Stimulated activated CD4-positive, alpha-beta T cell treated with anti-CD3 and anti-CD28 coated beads, TNF-alpha, amount 100 ng/mL, for 4 hours (primary cell): ENCODE measurements around the gene JAKMIP1.
"Not testable (repeated sequence)": the region's sequence is repeated elsewhere in the genome, so short reads cannot be mapped to it uniquely, and the experiment has no call there.

Experiments
- DNase-seq, 3 experiments: peaks; one replicate each; pipeline ENCODE4 v3.0.0-alpha.2; 2020; ENCODE audit warnings: low read depth in 3 of 3

JAKMIP1 gene

DNA sequence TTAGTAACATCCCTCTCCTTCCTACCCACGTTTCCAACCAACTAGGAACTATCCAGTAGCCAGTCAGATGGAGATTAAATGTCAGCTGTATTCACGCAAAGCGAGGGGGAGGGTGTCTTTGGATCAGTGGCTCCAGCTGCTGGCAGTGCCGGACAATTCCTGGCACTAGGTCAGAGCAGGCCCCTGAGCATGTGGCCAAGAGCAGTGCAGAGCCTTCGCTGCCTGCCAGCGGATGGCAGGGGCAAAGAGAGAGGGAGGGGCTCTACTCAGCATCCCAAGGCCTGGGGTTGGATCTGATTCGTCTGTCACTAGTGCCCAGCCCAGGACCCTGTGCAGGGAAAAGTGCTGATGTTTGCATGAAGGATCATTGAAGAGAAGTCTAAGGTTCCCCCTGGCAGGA lies 28.7 kb upstream of the JAKMIP1 start:
- DNase-seq = no peak

DNA sequence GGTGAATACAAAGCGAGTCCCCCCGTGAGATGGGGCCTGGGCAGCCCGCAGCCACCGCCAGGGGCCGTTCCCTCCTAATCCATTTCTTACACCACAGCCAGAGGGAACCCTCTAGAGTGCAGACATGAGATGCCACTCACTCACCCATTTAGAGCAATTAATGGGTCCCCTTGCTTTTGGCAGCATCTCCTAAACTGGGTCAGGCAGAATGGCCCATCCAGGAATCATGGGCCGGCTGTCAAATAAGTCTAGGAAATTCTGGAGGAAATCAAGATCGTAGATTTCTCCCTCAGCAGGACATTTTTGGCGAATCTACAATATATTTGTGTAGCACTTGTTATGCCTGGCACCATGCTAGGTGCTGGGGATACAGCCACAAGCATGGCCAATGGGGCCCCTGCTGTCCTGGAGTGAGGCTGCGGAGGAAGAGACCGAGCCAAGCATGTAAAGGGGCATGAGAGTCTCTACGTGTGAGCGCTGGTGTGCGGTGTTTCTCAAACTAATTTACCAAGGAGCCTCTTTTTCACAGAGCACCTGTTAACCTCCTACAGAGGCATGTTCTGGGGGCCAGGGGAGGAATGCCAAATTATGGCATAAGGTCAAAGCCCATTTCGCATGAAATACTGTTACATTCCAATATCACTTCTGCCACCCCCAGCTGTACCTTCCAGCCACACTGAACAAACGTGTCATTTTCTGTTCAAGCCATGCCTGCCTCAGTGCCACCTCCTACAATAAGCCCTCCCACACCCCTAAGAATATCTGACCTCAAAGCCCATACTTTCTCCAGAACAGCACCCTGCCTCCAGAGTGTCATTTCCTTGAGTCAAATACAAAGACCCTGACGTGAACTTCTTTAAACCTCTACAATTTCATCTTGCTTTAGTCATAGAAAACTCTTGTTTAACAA lies 28.1 kb upstream of the JAKMIP1 start:
- DNase-seq = no peak

DNA sequence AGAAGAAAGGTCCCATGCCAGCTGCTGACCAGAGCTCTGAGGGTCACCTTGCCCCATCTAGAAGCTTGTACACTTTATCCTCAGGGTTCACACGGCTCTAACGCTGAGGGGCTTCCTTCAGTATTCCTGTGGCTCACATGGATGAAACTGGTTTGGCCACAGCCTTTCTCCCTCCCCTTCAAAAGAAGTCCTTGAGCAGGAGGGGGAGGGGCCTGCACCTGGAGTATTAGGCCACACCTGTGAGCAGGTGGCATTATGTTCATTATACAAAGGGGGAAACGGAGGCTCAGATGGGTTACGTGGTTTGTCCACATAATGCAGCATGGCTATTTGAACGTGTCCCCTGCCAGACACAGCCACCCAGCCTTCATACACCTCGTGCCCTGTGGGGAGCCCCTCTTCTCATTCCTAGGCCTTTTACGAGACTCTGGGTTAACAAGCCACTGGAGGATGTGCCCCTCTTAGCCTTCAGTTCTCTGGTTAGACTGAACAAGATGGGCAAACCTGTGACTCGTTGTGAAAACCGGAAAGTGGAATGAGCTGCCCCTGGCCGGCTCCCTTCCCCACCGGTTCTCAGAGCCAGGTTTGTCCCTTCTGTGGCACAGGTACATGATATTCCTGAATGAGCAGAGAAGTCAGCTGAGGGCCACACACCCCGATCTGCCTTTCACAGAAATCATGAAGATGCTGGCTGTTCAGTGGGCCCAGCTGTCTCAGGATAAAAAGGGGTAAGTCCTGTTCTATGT lies 27.2 kb upstream of the JAKMIP1 start:
- no peak for DNase-seq

DNA sequence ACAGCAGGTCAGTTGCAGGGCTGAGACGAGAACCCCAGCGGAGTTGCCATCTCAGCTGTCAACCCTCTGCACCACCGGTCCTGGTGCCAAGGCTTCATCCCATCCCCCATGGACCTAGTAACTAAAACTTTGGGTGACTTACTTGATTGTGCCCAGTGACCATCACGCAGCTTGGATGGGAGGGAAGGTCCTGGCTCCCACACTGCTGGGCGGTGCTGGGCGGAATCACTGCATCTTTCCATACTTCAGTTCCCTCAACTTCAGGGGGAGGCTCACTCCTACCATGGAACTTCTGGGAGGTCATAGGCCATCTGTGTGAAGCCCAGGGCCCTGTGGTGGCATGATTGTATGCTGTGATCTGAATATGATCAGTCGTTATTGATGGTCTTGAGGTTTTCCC lies 26.2 kb upstream of the JAKMIP1 start:
- DNase-seq = no peak

DNA sequence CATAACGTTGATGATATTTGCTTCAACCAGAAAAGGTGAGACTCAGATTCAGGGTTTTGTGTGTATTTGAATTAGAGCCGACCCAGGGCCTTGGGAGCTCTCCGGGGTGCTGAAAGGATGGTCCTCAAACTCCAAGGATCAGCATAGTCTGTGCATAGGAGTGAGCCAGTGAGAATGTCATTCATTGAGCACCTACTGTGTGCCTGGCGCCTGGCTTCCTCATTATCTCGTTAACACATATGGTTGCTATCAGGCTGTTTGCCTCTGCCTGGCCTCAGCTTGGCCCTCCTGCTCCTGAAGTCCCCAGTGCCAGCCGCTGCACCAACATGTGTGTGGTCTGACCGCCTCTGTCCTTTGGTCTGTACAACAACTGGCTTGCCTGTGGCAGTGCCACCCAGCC lies 25.1 kb upstream of the JAKMIP1 start:
- DNase-seq = no peak

DNA sequence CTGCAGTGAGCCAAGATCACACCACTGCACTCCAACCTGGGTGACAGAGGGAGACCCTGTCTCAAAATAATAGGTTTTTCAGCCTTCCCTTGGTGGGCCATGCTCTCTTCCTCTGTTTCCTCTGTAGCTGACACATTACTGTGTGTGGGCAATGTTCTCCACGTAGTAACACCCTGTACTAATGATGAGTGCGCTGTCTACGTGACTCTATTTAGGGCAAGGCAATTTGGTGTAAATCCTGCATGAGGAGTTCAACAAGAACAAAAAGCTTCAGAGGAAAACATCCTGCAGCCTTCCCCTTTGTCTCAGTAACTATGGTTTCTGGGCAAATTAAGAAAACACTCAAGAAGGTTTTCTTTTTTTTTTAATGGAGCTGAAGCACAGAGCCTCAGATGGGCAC lies 24.4 kb upstream of the JAKMIP1 start:
- no peak for DNase-seq

DNA sequence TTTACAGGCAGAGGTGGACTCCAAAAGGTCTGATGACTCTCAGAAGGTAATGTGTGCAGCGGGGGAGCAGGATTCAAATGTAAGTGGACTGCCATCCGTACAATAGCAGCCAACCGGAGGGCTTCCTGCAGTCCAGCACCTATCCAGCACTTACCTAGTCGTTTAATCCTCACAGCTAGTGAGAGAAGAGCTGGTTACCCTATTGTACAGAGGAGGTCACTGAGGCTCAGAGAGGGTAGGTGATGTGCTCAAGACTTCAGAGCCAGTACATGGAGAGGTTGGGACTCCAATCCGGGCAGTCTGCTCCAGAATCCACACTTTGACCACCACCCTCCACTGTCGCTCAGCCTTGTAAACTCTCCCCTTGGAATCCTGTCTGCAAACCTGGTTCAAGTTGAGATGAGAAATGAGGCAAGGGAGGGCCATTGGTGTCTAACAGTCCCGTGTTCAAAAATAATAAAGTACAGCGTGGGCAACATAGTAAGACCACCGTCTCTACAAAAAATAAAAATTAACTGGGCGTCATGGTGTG lies 22.5 kb upstream of the JAKMIP1 start:
- no peak for DNase-seq

DNA sequence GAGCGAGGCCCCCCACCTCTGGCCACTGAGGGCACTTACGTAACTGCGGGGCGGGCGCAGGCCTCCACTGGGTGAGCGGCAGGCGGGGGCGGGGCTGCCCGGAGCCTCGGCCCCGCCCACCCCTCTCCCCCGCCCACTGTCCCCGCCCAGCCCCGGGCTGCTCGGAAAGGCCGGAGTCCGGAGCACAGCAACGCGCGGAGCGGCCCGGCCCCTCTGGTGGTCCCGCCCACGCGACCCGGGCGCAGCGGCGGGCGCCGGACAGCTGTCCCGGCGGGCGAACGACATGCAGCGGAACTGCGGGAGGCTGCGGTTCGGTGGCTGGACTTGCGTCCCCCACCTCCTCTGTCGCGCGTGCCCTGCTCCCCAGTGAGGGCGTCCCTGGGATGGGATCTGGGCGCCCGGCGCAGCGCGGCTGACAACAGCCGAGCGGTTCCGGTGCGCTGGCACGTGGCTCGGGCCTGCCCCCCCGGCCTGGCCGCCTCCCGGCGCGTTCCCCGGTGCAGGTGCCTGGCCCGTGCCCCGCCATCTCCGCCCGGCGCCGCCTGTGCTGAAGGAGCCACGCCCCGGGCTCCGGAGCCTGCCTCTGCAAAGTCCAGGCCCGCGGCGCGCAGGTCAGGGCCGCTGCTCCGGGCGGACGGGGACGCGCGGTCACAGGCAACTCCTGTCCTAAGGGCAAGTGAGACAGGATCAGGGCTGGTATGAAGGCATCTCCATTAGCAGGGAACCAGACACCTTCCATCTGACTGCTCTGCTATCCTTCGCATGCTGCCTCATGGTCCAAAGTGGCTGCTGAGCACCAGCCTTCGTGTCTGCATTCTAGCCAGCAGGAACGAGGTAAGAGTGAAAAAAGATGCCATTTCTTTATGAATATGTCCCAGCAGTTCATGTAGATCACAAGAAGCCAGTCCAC lies 21.8 kb upstream of the JAKMIP1 start:
- no peak for DNase-seq

DNA sequence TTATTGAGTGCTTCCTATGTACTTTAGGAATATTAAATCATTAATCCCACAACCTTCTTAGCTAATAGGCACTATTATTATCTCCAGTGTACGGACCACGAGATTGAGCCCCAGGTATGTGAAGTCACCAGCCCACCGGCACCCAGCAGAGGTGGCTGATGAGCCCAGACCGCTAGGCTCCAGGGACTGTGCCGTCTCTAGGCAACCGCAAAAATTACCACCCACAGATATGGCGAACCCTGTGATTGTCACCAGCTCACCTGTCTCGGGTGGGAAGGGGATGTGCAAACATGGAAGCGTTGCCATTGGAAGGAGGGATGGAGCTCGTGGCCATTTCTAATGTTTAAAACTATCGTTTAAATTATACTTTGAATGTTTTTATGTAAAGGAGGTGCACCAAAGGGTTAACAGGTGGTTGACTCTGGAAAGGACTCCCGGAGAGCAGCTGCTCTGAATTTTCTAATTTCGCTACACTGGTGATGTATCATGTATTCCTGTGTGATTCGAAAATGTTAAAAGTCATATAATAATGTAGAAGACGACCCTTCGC lies 21.0 kb upstream of the JAKMIP1 start:
- no peak for DNase-seq

DNA sequence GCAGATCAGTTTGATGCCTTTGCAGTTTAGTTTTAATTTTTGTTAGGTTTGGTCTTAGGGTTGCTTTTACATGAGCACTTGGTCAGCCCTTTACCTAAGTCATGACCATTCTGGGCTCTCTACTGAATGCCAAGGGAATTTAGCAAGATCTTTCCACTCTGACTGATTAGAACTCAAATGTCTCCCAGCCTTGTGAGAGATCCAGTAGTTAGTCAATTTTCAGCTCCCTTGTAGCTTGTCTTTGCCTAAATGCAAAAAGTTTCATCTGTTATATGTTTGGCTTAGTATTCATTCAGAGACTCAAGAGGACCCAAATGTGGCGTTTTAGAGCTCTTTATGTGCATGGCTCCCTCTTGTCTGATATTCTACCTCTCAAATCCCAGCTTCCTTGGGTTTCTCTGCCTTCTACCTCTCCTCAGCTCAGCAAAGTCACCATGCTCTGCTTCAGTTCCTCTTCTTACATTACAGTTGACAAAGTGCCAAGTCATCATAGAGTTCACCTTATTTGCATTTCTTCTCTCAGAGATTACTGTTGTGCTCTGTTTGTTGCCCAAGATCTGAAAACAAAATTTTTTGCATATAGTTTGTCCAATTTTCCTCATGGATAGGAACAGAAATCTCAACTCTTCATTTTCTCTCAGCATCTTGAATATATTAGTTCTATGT lies 17.5 kb upstream of the JAKMIP1 start:
- no peak for DNase-seq

DNA sequence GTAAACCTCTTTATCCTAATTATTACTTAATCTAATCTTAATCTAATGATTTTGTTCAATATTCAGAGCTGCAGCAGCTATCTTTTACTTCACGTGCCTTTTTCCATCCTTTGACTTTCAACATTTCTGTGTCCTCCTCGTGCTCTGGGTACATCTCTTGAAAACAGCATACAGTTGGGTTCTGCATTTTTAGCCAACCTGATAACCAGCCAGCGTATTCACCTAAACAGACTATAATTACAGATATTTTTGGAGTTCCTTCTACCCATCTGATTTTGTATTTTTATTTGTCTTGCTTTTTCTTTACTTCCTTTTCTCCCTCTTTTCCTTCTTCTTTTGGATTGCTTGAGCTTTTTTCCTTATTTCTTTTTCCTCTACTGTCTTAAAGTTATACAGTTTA lies 16.2 kb upstream of the JAKMIP1 start:
- DNase-seq = no peak

DNA sequence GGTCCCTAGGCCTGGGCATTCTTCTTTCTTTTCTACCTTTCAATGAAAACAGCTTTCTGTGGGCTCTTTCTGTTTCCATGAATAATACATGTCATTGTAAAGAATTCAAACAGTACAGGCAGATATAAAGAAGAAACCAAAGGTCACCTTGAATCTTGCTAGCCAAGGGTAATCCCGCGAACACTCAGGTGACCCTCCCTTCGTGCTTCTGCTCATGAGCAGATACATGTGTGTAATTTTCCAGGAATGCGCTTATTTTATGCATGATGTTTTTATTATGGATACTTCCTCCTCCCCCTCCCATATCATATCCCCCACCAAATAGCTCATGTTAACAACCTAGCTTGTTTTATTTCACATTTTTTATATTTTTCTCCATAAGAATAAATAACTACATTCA lies 9.6 kb upstream of the JAKMIP1 start:
- DNase-seq = no peak

DNA sequence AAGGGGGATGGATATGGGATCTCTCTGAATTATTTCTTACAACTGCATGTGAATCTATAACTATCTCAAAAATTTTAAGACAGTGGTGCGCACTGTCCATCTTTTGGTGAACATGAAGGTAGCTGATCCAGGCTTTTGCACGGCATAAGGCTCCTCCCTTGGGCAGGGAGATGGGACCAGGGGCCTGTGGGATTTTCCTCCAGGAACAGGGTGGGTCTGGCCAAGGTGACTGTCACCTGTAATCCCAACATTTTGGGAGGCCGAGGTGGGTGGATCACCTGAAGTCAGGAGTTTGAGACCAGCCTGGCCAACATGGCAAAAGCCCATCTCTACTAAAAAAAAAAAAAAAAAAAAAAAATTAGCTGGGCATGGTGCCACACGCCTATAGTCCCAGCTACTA lies 8.9 kb upstream of the JAKMIP1 start:
- not testable (repeated sequence) for DNase-seq

DNA sequence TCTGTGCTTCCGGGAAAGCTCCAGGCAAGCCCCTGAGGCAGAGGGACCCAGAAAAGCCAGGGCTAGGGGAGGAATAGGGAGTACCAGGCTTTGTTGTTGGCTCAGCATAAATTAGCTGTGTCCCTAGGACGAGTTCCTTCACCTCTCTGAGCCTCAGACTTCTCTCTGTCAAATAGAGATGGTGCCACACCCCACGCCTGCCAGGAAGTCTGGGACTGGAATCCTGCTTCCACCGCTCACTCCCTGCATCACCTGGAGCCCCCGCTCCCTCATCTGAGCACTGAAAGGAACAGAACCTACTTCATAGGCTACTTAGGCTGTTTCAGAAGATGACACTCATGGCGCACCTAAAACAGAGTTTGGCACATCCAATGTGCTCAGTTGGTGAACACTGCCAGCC lies 8.1 kb upstream of the JAKMIP1 start:
- DNase-seq = no peak

DNA sequence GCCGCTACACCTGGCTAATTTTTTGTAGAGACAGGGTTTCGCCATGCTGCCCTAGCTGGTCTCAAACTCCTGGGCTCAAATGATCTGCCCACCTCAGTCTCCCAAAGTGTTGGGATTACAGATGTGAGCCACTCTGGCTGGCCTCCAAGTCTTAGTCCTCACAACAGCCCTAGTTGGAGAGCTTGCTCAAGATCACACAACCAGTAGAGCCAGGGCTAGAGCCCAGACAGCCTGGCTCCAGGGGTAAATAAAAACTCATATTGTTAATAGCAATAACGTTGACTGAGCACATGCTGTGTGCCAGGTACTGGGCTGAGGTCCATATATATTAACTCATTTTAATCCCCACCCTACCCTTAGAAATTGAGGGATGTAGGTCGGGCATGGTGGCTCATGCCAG lies 7.3 kb upstream of the JAKMIP1 start:
- DNase-seq = no peak

DNA sequence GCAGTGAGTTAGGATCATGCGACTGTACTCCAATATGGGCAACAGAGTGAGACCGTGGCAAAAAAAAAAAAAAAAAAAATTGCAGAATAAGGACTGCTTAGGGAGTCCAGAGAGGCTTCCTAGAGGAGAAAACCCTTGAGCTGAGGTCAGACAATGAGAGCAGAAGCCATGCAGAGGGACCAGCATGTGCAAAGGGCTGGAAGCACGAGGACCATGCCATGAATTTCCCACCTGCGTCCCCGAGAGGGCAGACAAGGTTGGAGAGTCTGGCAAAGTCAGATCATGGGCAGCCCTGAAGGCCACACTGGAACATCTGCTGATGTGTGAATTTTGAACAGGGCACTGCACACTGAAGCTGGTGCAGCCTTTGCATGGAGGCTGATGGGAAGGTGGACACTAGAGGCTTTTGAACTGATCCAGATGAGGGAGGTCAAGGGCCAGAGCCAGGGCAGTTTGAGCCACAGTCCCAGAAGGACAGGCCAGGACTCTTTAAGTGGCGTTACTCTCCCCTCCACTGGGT lies 6.5 kb upstream of the JAKMIP1 start:
- no peak for DNase-seq

DNA sequence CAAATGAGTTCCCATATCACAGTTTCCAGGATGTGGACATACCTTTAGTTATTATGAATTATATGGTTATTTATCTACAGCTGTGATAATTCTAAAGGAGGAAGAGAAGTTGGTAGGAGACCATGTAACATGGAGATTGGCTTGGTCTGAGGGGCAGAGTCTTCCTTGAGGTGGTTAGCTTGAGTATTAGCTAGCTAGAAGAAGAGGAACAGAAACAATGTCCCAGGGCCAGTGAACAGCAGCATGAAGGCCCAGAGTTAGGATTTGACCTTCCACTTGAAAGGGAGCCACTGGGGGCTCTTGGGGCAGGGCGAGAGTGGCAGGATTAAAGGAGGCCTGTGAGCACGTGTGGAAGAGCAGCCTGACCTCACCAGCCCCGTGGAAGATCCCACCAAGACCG lies 5.6 kb upstream of the JAKMIP1 start:
- DNase-seq = no peak

DNA sequence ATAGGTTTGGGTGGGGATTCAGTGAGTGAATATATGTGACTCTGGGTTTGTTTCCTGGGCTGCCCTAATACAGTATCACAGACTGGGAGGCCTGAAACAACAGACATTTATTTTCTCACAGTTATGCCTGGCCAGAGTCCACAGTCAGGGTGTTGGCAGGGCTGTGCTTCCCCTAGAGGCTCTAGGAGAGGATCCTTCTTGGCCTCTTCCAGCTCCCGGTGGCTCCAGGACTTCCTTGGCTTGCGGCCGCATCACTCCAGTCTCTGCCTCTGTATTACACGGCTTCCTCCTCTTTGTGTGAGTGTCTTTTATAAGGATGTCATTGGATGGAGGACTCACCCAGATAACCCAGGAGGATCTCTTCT lies 5.2 kb upstream of the JAKMIP1 start:
- DNase-seq = no peak

DNA sequence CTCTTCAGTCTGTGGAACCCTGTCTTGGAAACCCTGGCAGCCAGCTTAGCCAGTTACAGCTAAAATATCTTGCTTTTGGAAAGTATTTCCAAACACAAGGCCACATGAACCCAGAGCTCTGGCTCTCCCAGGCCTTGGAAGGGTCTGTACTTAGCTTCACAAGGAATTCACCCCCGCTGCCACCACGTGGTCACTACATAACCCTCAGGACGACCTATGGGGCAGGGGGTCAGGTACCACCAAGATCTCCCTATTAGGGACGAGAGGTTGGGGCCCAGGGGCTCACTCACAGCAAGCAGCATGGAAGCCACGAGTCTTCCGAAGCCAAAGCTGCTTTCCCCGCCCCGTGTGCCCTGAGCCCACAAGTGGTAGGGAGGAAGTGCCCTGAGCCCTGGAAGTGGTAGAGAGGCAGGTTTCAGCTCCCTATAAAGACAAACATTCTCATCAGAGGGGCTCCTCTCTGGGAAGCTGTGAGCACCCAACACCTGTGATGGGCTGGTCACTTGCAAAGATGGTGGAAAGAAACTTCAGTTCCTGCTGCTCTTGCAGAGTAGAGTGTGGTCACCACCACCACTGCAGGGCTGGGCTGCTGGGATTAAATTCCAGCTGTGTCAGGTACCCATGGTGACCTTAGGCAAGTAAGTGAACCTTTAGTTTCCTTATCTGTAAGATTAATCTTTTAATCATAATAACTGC lies 4.7 kb upstream of the JAKMIP1 start:
- no peak for DNase-seq

DNA sequence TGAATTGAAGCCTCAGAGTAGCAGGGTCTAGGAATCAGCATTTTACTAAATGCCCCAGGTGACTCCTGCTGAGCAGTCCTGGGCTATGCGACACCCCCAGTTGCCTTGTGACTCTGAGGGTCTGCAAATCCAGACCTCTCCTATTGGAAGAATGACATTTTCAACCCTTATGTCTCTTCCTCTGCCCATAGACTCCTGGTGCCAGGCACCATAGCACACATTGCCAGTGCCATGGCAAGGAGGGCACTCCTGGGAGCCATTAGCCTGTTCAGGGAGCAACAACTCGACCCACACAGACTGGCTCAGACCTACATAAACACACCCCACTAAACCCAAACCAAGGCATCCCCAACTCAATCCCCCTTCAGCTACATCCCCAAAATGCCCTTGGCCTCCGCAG lies 3.7 kb upstream of the JAKMIP1 start:
- DNase-seq = no peak
